Stimulated activated CD8-positive, alpha-beta memory T cell treated with anti-CD3 and anti-CD28 coated beads, Interleukin-12 subunit alpha, Interleukin-12 subunit beta, amount 100 ng/mL, for 1 hour (primary cell): Measurements from ENCODE around the gene RPS5.
"Not testable (repeated sequence)": the region's sequence is repeated elsewhere in the genome, so short reads cannot be mapped to it uniquely, and the experiment has no call there.

Experiments
- DNase-seq: peaks from one replicate; pipeline ENCODE4 v3.0.0-alpha.2; 2020; ENCODE audit warnings: low read depth

RPS5 gene

DNA sequence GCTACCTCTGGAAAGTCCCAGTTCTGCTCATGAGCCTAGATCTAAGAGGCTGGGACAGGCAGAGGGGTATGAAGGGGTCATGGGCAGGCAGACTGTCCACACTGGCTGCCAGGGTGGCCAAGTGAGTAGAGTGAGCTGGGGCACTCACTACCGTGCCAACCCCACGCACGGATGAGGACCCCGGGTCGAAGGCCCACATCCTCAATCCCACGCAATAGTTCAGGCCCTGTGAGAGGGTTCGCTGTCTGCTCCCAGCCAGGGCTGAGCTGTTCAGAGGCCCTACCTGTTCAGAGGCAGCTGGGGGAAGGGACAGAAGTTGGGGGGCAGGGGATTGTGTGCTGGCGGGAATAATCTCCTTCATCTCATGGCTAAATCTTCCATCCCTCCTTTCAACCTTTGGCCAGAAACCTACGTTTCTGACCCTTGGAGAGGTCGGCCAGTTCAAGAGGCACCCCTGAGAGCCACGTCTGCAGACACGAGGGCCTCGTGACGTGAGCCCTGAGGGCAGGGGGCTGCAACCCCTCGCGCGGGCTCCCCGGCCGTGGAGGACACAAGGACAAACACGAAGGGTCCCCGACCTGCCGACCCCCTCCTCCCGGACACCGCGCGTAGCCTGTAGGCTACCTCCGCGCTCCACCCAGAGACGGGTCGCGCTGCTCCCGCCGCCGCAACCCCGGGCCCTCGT, 1.0 kb upstream of the RPS5 start:
- DNase-seq, result no peak

DNA sequence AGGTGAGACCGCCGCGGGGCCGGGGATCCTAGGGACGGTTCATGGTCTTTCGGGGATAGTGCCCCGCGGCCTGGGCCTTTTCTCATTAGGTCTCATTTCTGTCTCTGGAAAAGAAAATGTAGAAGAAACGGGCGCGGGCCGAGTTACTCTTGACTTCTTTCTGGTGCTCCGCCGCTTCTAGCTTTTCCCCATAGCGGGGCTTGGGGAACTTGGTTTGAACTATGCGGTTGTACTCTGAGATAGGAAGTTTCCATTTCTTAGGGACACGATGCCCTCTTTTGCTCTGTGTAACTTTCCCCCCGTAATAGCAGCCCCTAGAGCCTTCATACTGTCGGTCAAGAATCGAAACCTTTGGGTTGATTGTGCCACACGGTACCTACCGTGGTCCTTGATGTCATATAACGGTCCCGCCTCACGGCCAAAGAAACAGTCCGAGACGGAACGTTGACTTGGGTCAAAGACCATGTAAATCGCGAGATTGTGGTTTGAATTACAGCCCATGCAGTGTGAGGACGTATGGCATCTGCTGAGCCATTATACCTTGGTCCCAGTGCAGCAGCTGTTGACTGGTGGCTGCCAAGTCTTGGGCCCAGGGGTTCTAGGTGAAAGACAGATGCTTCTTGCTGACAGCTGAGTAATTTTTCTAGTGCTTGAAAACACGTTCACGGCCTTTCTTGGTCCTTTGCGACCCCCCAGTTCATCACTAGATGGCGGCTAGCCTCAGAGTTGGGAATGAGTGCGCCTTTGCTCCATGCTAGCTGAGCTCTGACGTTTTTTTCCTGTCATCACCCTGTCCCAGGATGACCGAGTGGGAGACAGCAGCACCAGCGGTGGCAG, 487 bp downstream of the RPS5 start:
- no peak for DNase-seq

DNA sequence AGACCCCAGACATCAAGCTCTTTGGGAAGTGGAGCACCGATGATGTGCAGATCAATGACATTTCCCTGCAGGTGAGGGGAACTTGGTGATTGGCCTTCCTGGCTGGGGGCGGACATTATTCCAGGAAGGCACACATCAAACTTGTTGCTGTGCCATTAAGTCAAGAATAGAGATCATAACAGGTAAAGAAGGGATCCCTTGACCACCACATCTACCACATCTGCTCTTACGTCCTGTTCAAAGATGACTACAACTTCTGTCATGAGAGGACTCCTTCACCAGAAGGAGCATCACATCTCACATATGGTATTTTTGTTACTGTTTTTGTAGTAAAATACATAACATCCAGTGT, 1.1 kb downstream of the RPS5 start:
- no peak for DNase-seq

DNA sequence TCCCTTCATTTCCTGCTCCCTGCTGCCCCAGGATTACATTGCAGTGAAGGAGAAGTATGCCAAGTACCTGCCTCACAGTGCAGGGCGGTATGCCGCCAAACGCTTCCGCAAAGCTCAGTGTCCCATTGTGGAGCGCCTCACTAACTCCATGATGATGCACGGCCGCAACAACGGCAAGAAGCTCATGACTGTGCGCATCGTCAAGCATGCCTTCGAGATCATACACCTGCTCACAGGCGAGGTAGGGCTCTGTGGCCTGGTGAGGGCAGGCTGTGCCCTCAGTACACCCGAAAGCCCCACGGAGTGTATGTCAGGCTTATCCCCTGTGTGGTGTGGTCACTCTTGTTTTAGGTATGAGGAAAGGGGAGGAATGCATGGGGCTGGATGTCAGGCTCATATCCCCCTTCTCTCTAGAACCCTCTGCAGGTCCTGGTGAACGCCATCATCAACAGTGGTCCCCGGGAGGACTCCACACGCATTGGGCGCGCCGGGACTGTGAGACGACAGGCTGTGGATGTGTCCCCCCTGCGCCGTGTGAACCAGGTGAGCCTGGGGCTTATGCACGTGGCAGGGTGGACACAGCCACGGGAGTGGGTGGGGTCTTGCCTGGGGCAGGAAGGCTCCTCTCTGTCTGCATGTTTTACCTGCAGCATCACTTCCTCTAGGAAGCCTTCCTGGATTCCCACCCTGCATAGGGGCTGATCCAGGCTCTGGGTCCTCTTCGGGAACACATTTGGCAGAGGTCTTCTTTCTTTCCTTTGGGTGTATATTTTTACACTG, 6.1 kb downstream of the RPS5 start:
- no peak for DNase-seq

DNA sequence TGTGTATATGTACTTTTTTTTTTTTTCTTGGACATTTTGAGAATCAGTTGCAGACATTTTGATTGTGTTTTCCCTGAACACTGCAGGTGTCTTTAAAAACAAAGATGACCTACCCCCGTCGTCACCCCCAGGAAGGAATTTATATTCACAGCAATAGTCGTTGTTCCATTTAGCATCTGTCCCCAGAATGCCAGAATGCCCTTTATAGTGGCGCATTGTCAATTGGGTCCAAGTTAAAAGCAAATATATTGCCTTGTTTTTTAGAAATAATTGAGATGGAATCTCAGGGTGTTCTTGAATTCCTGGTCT, 6.6 kb downstream of the RPS5 start:
- no peak for DNase-seq

DNA sequence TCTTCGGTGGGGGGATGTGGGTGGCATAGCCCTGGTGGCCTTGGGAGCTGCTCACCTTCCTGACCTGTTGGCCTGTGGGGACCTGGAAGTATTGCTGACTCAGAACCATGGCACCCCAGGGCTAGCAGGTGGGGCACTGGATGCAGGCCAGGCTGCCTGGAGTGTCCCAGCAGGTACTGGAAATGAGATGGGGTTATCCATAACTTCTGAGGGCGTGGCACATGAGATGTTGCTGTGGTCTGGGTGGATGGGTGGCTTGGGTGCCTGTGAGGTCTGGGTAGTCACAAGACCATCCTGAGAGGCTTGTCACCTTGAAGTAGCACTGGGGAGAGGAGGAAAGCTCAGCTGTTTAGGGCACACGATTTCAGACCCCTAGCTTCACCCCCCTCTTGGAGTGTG, 7.8 kb downstream of the RPS5 start:
- DNase-seq, result no peak

DNA sequence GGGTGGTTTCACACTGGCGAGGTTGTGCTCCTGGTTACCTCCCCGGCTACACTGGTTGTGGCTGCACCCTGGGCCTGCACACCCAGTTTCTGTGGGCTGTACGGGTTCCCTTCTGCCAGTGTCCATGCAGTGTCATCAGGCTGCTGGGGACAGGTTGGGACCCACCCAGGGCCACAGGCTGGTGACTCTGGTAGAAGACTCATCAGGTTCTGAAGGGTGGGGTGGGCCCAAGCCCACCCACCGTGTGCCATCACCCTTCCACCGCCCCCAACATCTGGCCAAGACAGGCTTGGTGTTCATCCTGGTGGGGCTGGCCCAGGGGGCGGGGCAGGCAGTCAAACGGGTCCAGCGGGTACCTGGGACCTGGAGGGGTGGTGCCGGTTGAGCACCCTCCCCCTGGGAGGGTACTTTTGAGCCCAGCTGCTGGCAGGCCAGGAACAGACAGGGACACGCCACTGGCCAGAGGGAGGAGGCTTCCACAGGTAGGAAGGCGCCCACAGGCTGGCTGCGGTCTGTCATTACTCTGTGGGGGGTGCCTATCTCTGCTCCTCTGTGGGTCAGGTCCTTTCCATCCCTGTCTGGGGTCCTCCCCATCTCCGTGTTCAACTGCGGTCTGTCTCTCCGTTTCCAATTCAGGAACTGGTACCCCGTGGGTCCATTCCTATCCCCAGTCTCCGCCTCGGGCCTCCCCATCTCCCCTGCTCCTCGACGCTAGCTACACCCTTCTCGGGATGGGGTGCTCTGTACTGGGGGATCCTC, 8.3 kb downstream of the RPS5 start, which contains the start of gene RNF225:
RNF225 (plus strand) TSS at position 437 of the 759 bp plus-strand sequence. CDS start 434 bp downstream, outside the sequence.
- DNase-seq, result no peak

DNA sequence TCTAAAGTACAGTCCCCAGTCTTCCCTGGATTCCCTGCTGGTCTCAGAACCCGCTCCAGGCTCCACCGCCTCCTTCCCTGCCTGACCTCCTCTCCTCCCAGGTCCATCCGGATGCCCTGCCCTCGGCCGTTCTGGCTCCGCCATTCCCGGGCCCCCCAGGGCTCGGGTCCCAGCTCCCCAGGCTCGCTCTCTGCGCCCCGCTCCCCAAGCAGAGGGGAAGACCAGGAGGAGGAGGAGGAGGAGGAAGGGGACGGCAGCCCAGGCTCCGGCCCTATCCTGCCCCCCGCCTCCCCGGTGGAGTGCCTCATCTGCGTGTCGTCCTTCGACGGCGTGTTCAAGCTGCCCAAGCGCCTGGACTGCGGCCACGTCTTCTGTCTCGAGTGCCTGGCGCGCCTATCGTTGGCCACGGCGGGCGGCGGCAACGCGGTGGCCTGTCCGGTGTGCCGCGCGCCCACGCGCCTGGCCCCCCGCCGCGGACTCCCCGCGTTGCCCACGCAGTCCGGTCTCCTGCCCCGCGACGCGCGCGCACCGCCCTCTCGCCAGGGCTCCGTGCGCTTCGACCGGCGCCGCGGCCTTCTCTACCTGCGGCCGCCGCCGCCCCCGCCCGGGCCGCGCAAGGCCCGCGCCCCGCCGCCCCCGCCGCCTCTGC, 9.0 kb downstream of the RPS5 start:
- no peak for DNase-seq

DNA sequence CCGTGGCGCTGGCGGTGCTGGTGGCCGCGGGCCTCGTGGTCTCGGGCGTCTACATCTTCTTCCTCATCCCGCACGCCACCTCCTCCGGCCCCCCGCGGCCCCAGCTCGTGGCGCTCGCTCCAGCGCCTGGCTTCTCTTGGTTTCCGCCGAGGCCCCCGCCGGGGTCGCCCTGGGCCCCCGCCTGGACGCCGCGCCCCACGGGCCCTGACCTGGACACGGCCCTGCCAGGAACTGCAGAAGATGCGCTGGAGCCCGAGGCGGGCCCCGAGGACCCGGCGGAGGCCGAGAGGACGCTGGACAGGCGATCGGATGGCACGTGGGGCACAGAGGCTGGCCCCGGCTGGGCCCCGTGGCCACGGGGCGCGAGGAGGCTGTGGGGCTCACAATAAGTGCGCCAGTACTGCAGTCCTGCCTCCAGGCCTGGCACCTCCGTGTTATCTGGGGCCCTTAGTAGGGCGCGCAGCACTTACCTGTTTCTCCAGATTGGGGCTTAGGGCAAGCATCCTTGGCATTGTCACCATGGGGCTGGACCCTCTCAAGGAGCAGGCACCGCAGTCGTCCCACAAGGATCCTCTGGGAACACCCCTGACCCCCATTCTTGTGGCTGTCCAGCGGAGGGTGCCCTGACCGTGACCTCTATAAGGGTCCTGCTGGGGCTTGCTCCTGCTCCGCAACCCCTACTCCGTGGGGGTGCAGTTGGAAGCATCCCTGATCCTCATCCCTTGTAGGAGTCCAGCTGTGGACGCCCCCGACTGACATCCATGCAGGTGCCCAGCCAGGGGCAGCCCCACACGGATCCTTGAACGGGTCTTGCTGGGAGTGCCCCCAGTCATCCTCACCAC, 9.8 kb downstream of the RPS5 start:
- no peak for DNase-seq

DNA sequence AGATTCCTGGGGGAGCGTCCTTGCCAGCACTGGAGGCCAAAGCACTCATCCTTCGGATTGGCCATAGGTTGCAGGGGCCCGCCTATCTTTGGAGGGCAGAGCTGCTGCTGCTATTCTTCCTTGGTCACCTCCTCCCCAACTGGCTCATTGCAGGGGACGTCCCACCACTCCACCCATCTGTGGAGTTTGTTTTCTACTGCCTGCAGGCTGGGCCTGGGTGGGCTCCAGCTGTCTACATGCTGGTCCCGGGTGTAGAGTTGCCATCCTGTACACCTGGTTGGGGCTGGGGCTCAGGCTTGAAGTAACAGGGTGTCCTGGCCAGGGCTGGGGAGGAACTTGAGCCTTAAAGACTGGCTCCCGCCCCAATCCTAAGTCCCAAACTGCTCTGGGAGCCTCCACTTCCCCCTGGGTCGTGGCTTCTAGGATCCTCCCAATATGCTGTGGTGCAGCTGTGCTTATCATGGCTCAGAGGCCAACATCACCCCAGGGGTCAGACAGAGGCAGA, 10.5 kb downstream of the RPS5 start:
- no peak for DNase-seq

DNA sequence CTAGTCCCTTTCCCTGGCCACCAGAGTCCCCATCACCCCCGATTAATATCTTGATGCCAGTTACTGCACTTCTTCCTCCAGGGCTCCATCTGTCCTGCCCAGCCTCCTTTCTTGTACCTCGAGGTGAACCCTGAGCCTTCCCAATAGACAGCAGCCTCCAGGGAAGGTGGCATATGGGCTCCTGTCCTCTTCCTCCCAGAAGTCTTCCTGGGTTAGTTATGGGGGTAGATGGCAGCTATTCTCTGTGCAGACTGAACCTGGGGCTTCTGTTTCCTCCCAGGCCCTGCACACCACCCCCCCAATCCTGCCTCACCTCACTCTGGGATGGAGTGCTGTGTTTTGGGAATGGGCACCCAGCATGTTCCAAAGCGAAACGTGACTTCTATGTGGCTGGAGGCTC, 11.0 kb downstream of the RPS5 start:
- no peak for DNase-seq

DNA sequence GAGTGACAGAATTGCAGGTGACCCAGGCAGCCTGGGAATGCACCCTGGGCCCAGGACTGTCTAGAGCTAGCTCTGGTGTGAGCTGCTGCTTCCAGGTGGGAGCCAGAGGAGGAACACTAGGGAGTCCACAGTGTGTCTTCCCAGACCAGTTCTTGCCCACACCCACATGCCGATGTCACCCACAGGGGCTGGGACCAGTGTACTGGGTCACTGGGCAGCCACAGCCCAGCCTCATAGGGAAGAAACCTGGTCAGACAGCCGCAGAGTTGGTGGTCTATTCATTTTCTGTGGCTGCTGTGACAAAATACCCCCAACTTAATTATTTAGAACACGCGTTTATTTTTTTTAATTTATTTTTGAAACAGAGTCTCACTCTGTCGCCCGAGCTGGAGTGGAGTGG, 11.5 kb downstream of the RPS5 start:
- DNase-seq, result no peak

DNA sequence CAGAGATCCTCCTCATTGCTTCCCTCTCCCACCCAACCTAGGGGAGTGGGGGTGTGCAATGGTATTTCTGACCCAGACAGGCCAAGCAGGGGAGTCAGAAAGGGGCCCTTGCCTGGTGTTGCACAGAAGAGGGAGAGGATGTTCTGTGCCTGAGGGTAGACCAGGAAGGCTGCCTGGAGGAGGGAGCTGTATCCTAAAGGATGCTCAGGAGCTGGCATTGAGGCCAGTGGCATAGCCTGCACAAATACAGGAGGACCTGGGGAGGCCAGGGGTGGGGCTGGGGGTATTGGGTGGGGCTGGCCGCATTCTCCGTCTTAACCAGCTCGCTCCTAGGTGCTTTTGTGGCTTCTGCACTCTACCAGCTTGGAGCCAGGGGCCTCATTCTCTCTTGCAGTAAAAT, 12.8 kb downstream of the RPS5 start:
- DNase-seq, result no peak

DNA sequence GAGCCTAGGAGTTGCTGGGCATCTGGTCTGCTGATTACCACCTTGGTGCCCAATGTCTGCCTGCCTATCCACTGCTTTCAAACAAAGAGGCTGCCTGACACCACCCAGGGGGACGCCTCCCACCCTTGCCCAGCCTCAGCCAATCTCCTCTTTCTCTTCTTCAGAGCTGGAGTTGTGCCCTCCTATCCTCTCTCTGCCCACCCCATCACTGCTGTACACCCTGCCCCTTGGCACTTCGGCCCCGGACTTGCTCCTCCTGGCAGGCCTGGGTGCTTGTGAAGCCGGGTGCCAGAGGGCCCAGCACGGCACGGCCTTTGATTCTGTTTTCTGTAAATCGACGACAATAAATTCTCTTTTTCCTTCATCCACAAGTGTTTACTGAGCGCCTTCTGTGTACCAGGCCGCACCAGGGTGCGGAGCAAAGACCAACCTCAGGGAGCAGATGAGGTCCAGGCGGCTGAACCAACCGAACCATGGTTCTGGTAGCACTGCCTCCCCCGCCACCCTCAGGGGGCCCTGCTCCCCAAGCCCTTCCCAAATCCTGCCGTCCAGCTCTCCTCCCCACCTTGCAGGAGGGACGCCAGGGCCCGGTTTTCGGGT, 13.3 kb downstream of the RPS5 start:
- DNase-seq, result no peak

DNA sequence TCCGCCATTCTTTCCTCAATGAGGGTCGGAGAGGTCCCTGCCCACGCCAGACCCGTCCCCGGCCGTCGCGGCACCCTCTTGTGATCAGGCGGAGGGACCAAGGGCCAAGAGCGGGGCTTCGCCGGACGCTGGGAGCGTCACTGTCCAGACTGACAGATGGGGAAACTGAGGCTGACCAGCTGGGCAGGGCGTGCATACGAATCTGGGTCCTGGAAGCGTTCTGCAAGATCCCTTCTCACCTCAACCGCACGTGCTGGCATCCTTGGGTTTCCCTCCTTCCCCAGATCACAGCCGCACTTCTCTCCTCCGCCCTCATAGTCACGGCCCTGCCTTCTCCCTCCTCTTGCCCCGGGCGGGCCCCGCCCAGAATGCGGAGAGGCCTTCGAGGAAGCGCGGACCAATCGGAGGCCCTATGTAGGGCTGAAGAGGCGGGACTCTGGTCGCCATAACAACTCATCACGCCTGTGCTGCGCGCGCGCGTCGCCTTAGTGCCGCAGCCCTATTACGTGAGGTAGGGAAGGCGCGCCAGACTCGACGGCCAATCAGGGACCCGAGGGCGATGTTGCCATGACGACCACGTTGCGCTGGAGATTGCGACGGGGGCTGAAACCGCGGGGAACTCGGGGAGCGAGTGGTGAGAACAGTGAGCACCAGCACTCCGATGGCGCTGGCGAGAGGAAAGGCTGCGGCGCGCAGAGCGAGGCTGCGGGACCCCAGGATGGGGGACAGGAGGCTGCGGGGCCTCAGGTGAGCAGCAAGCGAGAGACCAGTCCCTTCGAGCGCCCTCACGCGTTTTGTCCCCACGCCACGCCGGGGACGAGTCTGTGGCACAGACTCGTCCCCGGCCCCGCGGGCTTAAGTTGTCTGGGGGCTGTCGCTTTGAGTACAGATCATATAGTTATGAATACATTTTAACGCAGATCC, 14.1 kb downstream of the RPS5 start:
- peak; percentile 99 for DNase-seq

DNA sequence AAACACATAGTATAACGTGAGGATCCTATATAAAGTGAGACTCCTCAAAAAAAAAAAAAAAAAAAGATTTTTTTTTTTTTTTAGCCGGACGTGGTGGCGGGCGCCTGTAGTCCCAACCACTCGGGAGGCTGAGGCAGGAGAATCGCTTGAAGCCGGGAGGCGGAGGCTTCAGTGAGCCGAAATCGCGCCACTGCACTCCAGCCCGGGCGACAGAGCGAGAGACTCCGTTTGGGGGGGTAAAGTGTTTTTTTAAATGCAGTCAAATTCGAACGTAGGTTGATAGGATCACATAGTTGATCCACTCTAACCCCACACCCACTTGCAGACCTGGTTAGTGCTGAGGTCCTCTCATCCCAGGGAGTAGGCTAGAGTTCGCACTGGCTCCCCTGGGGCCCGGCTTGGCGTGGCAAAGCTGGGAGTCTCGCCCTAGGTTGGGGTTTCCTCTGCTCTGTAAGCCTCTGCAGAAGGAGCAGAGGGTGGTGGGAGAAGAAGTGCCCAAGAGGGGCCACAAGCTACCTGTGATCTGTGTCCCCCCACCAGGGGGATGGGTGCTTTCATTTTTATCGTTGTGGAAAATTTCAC, 14.9 kb downstream of the RPS5 start:
- DNase-seq, result no peak

DNA sequence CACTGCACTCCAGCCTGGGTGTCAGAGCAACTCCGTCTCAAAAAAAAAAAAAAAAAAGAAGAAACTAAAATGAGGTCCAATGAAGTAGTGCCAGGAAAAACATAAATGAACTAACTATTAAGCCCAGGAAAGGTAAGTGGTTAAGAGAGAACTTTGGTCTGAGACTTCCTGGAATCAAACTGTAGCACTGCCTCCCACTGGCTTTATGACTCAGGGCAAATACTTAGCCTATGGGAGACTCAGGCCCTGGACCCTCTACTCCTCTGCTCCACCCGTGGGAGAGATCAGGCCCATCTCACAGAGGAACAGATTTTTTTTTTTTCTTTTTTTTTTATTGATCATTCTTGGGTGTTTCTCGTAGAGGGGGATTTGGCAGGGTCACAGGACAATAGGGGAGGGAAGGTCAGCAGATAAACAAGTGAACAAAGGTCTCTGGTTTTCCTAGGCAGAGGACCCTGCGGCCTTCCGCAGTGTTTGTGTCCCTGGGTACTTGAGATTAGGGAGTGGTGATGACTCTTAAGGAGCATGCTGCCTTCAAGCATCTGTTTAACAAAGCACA, 16.9 kb downstream of the RPS5 start:
- not testable (repeated sequence) for DNase-seq
